Liver (tissue), 9 donors: ENCODE measurements around the gene TMEM151B. TPM values are rescaled to one million over a fixed set of nuclear protein-coding genes. Genes with fewer than 3 reads are reported as not detected.
A peak's percentile ranks its signal among the peaks of the same experiment; 100 is the strongest.

Experiments
- DNase-seq: peaks from one replicate; pipeline ENCODE4 v3.0.0-alpha.2; 2017; ENCODE audit warnings: low spot score
- H3K27ac ChIP-seq, 2 donors: one replicate each; pipeline ENCODE4 v1.7.0; 2013; ENCODE audit warnings: inconsistent platforms in 2 of 2, low read length in 2 of 2, control low read depth in 1 of 2, low read depth in 1 of 2, mild to moderate bottlenecking in 1 of 2
- H3K27me3 ChIP-seq, 4 donors: one replicate each; pipeline versions ENCODE4 v1.6.1 to v1.7.0; 2013; ENCODE audit warnings: low read length in 3 of 4, inconsistent platforms in 1 of 4, mild to moderate bottlenecking in 1 of 4, moderate library complexity in 1 of 4; ENCODE audit not compliant: control insufficient read depth in 4 of 4, insufficient read depth in 4 of 4
- H3K36me3 ChIP-seq, 4 donors: one replicate each; pipeline versions ENCODE4 v1.6.1 to v1.7.0; 2013; ENCODE audit warnings: low read length in 3 of 4, mild to moderate bottlenecking in 3 of 4, low read depth in 1 of 4, moderate library complexity in 1 of 4; ENCODE audit not compliant: control insufficient read depth in 4 of 4, insufficient read depth in 3 of 4
- H3K4me1 ChIP-seq, 4 donors: one replicate each; pipeline versions ENCODE4 v1.6.1 to v1.7.0; 2013; ENCODE audit warnings: low read length in 3 of 4, mild to moderate bottlenecking in 3 of 4, moderate library complexity in 1 of 4; ENCODE audit not compliant: control insufficient read depth in 4 of 4, insufficient read depth in 4 of 4
- H3K4me3 ChIP-seq, 3 donors: one replicate each; pipeline versions ENCODE4 v1.6.1 to v1.7.0; 2013; ENCODE audit warnings: low read length in 3 of 3, control low read depth in 1 of 3, low read depth in 1 of 3, mild to moderate bottlenecking in 1 of 3
- H3K9ac ChIP-seq, 2 donors: one replicate each; pipeline ENCODE4 v1.7.0; 2013; ENCODE audit warnings: low read length in 2 of 2, mild to moderate bottlenecking in 2 of 2, moderate library complexity in 2 of 2, control low read depth in 1 of 2, low read depth in 1 of 2
- H3K9me3 ChIP-seq, 4 donors: one replicate each; pipeline versions ENCODE4 v1.6.1 to v1.7.0; 2013; ENCODE audit warnings: low read length in 3 of 4; ENCODE audit not compliant: control insufficient read depth in 4 of 4
- EGR1 ChIP-seq, 2 donors: IDR thresholded peaks; 2 replicates each; pipeline ENCODE4 v1.6.1; 2016 to 2018; ENCODE audit warnings: antibody characterized with exemption in 2 of 2, low read depth in 2 of 2
- FOXA1 ChIP-seq: IDR thresholded peaks from 2 replicates; pipeline ENCODE4 v1.6.1; 2016; ENCODE audit warnings: antibody characterized with exemption
- FOXA2 ChIP-seq: IDR thresholded peaks from 2 replicates; pipeline ENCODE4 v1.6.1; 2016; ENCODE audit warnings: antibody characterized with exemption
- GABPA ChIP-seq, 2 donors: IDR thresholded peaks in 1 of 2; conservative IDR thresholded peaks in 1 of 2; 2 replicates each; pipeline ENCODE4 v1.6.1; 2016; ENCODE audit warnings: antibody characterized with exemption in 2 of 2, mild to moderate bottlenecking in 1 of 2, moderate library complexity in 1 of 2
- HNF4A ChIP-seq, 2 donors: conservative IDR thresholded peaks; 2 replicates each; pipeline ENCODE4 v1.6.1; 2016; ENCODE audit warnings: antibody characterized with exemption in 2 of 2, mild to moderate bottlenecking in 2 of 2
- HNF4G ChIP-seq: IDR thresholded peaks from 2 replicates; pipeline ENCODE4 v1.6.1; 2016; ENCODE audit warnings: antibody characterized with exemption
- JUND ChIP-seq, 2 donors: IDR thresholded peaks; 2 replicates each; pipeline ENCODE4 v1.6.1; 2016; ENCODE audit warnings: antibody characterized with exemption in 2 of 2
- NR2F2 ChIP-seq: IDR thresholded peaks from 2 replicates; pipeline ENCODE4 v1.6.1; 2016; ENCODE audit warnings: antibody characterized with exemption
- RAD21 ChIP-seq, 2 donors: IDR thresholded peaks; 2 replicates each; pipeline ENCODE4 v1.6.1; 2016; ENCODE audit warnings: antibody characterized with exemption in 2 of 2, mild to moderate bottlenecking in 2 of 2
- RXRA ChIP-seq, 2 donors: IDR thresholded peaks; 2 replicates each; pipeline ENCODE4 v1.6.1; 2017 to 2018; ENCODE audit warnings: antibody characterized with exemption in 2 of 2, mild to moderate bottlenecking in 1 of 2
- SP1 ChIP-seq: IDR thresholded peaks from 2 replicates; pipeline ENCODE4 v1.6.1; 2018; ENCODE audit warnings: antibody characterized with exemption, mild to moderate bottlenecking
- TAF1 ChIP-seq: conservative IDR thresholded peaks from 2 replicates; pipeline ENCODE4 v1.6.1; 2016; ENCODE audit warnings: antibody characterized with exemption, mild to moderate bottlenecking
- YY1 ChIP-seq: IDR thresholded peaks from 2 replicates; pipeline ENCODE4 v1.6.1; 2016; ENCODE audit warnings: antibody characterized with exemption, mild to moderate bottlenecking
- WGBS: extraction: QIAGEN DNeasy Blood & Tissue Kit; methylation state at CpG from one replicate; pipeline ENCODE4 v1.1.7; 2013; 5-methylcytosine and 5-hydroxymethylcytosine counted together
- polyA plus RNA-seq, 2 donors: library from polyadenylated mRNA; stranded (reverse) in 1 of 2; unstranded in 1 of 2; fragments of 200-250 nt in 1 of 2; fragments of >200 nt in 1 of 2; fragmentation: Nextera tagmentation in 1 of 2; extraction: Ambion mirVana in 1 of 2; gene quantifications; one replicate each; pipeline versions ENCODE4 v1.2.1 to v1.2.3, GENCODE V29; 2013 to 2015
- total RNA-seq, 2 donors: library from RNA; depleted of rRNA; stranded (reverse); fragments of >200 nt; gene quantifications; one replicate each; pipeline ENCODE4 v1.2.3, GENCODE V29; 2014
- TF ChIP-seq, protein P1 (sequence below): IDR thresholded peaks from 2 replicates; pipeline ENCODE4 v1.6.1; 2016; ENCODE audit warnings: antibody characterized with exemption
- TF ChIP-seq, protein P2 (sequence below): IDR thresholded peaks from 2 replicates; pipeline ENCODE4 v1.6.1; 2016; ENCODE audit warnings: antibody characterized with exemption
- TF ChIP-seq, protein P3 (sequence below): IDR thresholded peaks from 2 replicates; pipeline ENCODE4 v1.6.1; 2016; ENCODE audit warnings: antibody characterized with exemption
- TF ChIP-seq, protein P4 (sequence below): fragments of 150-350 bp; IDR thresholded peaks from 2 replicates; pipeline ENCODE4 v1.5.1; 2017; ENCODE audit warnings: improper control_type of control experiment, low read depth, low read length; ENCODE audit not compliant: missing input control
- TF ChIP-seq, protein P5 (sequence below): IDR thresholded peaks from 2 replicates; pipeline ENCODE4 v1.6.1; 2016; ENCODE audit warnings: antibody characterized with exemption, mild to moderate bottlenecking
- donor health status: healthy.
- donor health status: healthy.
- donor health status: healthy.
- donor health status: healthy.
- donor health status: healthy.

The TMEM151B gene
- total and polyA plus RNA-seq, 4 donors: not detected

DNA sequence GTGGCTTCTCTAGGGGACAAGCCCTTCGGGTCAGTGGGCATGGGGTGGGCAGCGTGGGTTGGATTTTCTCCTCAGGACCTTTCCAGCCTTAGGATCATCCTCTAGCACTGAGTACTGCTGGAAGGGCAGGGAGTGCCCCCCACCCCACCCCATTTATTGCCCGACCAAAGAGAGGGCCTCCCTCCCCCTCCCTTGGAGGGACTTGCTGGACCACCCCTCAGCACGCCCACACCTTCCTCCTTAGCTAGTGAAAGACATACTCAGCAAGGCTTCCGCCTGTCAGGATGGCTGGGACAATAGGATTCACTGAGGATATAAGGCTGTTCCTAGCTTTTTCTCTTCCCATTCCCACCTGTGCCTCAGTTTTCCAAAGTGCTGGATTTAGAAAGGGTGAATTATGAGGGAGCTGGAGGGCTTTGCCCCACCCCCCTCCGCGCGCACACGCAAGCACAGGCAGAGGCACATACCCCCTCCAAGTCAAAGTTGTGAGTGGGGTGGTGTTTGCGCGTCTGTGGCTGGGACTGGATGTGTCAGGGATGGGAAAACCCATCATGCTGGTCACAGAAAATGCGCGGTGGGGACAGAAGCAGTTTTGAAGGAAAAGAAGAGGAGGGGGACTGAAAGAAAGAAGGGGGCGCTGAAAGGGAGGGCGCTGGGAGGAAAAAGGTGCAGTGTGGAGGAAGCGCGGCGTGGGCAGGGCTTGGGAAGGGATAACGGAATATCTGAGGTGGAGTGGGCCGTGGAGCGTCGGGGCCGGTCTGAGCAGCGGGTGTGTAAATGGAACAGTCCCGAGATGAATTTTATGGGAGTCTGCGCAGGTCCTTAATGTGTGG lies 47.5 kb upstream of the TMEM151B start:
- DNase-seq: no peak
- peak overlapping the region; percentile 68 to 89 for H3K27ac ChIP-seq
- H3K4me1 ChIP-seq: peaks cover 50 to 90% (median 72%) of the 10 kb centered on the region in 4 donors
- H3K9ac ChIP-seq: peak overlapping the region; percentile 3 to 24
- no peaks in the 10 kb centered on the region for H3K36me3 ChIP-seq
- H3K9me3 ChIP-seq: no peaks in the 10 kb centered on the region
- TF ChIP-seq JUND (IDR thresholded peaks at IDR 0.05) (no peak), RXRA (IDR thresholded peaks at IDR 0.05) (no peak), SP1 (no peak), FOXA1 (no peak), NR2F2 (no peak), YY1 (no peak), RAD21 (IDR thresholded peaks at IDR 0.05) (no peak), GABPA (IDR thresholded peaks at IDR 0.05 in 1 of 2, conservative IDR thresholded peaks at IDR 0.05 in 1 of 2) (no peak)
- TF ChIP-seq, protein P1, sequence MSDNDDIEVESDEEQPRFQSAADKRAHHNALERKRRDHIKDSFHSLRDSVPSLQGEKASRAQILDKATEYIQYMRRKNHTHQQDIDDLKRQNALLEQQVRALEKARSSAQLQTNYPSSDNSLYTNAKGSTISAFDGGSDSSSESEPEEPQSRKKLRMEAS: no peak
- TF ChIP-seq, protein P2, sequence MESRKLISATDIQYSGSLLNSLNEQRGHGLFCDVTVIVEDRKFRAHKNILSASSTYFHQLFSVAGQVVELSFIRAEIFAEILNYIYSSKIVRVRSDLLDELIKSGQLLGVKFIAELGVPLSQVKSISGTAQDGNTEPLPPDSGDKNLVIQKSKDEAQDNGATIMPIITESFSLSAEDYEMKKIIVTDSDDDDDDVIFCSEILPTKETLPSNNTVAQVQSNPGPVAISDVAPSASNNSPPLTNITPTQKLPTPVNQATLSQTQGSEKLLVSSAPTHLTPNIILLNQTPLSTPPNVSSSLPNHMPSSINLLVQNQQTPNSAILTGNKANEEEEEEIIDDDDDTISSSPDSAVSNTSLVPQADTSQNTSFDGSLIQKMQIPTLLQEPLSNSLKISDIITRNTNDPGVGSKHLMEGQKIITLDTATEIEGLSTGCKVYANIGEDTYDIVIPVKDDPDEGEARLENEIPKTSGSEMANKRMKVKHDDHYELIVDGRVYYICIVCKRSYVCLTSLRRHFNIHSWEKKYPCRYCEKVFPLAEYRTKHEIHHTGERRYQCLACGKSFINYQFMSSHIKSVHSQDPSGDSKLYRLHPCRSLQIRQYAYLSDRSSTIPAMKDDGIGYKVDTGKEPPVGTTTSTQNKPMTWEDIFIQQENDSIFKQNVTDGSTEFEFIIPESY: no peak
- TF ChIP-seq, protein P3, sequence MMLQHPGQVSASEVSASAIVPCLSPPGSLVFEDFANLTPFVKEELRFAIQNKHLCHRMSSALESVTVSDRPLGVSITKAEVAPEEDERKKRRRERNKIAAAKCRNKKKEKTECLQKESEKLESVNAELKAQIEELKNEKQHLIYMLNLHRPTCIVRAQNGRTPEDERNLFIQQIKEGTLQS: no peak
- WGBS: 39% methylated on average over 26 of the region's 26 CpGs
- H3K27me3 ChIP-seq: no peaks in the 10 kb centered on the region
- peak overlapping the region in 2 of 3 donors; percentile 40 to 71 for H3K4me3 ChIP-seq

DNA sequence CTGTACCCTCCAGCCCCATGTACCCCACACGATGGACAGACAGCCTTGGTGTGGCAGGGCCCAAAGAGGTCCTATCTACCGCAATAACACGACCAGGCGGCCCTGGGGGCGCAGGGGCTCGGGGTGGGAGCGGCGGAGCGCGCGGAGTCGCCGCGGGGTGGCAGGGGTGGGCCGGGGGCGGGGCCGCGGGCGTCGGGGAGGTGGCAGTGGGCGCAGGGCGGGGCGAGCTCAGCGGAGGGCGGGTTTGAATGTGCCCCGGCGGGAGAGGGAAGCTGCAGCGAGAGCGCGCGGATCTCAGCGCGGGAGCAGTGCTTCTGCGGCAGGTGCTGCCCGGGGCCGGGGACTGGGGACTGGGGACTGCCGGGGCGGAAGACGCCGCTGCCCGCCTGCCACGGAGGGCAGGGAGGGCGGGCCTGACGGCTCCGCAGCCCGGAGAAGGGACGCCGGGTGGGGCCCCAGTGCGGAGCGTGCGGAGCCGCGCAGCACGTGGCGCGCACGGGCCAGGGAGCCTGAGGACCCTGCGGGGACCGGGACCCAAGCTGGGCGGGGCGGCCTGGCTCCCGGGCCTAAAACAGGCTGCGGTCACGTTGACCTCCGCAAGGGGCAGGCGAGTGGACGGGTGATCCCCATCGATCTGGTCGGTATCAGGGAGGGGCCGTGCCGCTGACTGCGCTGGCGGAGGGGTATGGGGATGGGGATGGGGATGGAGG lies 46.8 kb upstream of the TMEM151B start, which contains the start of gene SLC29A1:
TSS of gene SLC29A1 (plus strand) at position 277 of the 710 bp plus-strand sequence. CDS start 3,719 bp downstream, outside the sequence.
- H3K27ac ChIP-seq: peak within 1 kb of the TSS; percentile 80 to 89
- no peak for TF ChIP-seq YY1
- TF ChIP-seq, protein P4, sequence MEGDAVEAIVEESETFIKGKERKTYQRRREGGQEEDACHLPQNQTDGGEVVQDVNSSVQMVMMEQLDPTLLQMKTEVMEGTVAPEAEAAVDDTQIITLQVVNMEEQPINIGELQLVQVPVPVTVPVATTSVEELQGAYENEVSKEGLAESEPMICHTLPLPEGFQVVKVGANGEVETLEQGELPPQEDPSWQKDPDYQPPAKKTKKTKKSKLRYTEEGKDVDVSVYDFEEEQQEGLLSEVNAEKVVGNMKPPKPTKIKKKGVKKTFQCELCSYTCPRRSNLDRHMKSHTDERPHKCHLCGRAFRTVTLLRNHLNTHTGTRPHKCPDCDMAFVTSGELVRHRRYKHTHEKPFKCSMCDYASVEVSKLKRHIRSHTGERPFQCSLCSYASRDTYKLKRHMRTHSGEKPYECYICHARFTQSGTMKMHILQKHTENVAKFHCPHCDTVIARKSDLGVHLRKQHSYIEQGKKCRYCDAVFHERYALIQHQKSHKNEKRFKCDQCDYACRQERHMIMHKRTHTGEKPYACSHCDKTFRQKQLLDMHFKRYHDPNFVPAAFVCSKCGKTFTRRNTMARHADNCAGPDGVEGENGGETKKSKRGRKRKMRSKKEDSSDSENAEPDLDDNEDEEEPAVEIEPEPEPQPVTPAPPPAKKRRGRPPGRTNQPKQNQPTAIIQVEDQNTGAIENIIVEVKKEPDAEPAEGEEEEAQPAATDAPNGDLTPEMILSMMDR: peak; percentile 32
- TF ChIP-seq, protein P5, sequence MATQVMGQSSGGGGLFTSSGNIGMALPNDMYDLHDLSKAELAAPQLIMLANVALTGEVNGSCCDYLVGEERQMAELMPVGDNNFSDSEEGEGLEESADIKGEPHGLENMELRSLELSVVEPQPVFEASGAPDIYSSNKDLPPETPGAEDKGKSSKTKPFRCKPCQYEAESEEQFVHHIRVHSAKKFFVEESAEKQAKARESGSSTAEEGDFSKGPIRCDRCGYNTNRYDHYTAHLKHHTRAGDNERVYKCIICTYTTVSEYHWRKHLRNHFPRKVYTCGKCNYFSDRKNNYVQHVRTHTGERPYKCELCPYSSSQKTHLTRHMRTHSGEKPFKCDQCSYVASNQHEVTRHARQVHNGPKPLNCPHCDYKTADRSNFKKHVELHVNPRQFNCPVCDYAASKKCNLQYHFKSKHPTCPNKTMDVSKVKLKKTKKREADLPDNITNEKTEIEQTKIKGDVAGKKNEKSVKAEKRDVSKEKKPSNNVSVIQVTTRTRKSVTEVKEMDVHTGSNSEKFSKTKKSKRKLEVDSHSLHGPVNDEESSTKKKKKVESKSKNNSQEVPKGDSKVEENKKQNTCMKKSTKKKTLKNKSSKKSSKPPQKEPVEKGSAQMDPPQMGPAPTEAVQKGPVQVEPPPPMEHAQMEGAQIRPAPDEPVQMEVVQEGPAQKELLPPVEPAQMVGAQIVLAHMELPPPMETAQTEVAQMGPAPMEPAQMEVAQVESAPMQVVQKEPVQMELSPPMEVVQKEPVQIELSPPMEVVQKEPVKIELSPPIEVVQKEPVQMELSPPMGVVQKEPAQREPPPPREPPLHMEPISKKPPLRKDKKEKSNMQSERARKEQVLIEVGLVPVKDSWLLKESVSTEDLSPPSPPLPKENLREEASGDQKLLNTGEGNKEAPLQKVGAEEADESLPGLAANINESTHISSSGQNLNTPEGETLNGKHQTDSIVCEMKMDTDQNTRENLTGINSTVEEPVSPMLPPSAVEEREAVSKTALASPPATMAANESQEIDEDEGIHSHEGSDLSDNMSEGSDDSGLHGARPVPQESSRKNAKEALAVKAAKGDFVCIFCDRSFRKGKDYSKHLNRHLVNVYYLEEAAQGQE: no peak
- TF ChIP-seq, protein P3: no peak
- TF ChIP-seq NR2F2: no peak
- no peak for TF ChIP-seq EGR1 (IDR thresholded peaks at IDR 0.05; ENCODE audit: low read depth in 2 of 2)
- no peak for TF ChIP-seq RXRA (IDR thresholded peaks at IDR 0.05)
- no peak for TF ChIP-seq SP1
- TF ChIP-seq, protein P2: no peak
- no peak for TF ChIP-seq HNF4G
- TF ChIP-seq FOXA1: no peak
- TF ChIP-seq JUND (IDR thresholded peaks at IDR 0.05): no peak
- TF ChIP-seq TAF1: no peak
- no peak for TF ChIP-seq FOXA2
- TF ChIP-seq RAD21 (IDR thresholded peaks at IDR 0.05): peak in 1 of 2 donors; percentile 17
- no peak for TF ChIP-seq HNF4A (conservative IDR thresholded peaks at IDR 0.05)
- TF ChIP-seq, protein P1: no peak
- peaks cover 51 to 90% (median 72%) of the 10 kb centered on the region in 4 donors for H3K4me1 ChIP-seq
- H3K4me3 ChIP-seq: peak within 1 kb of the TSS; percentile 50 to 71 (median 50)
- DNase-seq: peak; percentile 87
- H3K36me3 ChIP-seq: no peaks in the 10 kb centered on the region
- no peaks in the 10 kb centered on the region for H3K27me3 ChIP-seq
- H3K9ac ChIP-seq: peak within 1 kb of the TSS; percentile 3 to 24
- WGBS: under 1% methylated on average over 72 of the region's 73 CpGs
- H3K9me3 ChIP-seq: no peaks in the 10 kb centered on the region
